RWPE1 (cell line): ENCODE data around the gene STARD7.

Experiments
- CTCF ChIA-PET: fragments of 350-600 bp; sonication (Branson Sonifier 250); formaldehyde crosslinking; extraction: SDS; loops from one replicate; lab custom pipeline; 2021; lab: Yijun Ruan, JAX
- POLR2A ChIA-PET: fragments of 400-600 bp; formaldehyde crosslinking; extraction: SDS; loops from one replicate; lab custom pipeline; 2020; ENCODE audit warnings: antibody characterized with exemption; ENCODE audit not compliant: low non-redundant PET; lab: Yijun Ruan, JAX
- DNase-seq: peaks from one replicate; pipeline ENCODE4 v3.0.0; 2012; ENCODE audit warnings: low spot score
- H3K27ac ChIP-seq: fragments of 450-650 bp; 2 replicates; pipeline ENCODE4 v1.5.1; 2017
- CTCF ChIP-seq: fragments of 450-650 bp; conservative IDR thresholded peaks from 2 replicates; pipeline ENCODE4 v1.5.1; 2017; ENCODE audit warnings: low read depth, mild to moderate bottlenecking

STARD7 gene

GRCh38 chr2:96212339-96212738 is 3.7 kb upstream of the STARD7 start:
- CTCF ChIA-PET, result no interaction called here
- no peak for TF ChIP-seq CTCF

GRCh38 chr2:96209729-96210085 is 1.1 kb upstream of the STARD7 start:
- CTCF ChIA-PET, result interaction anchor here (0.6 kb wide), 1 partner anchor 24 kb away, joined by 3 read pairs; no protein-coding TSS in a partner anchor
- peak overlapping the region; percentile 96 for H3K27ac ChIP-seq
- POLR2A ChIA-PET, result no interaction called here
- no peak for DNase-seq
- no peak for TF ChIP-seq CTCF

More at GRCh38 chr2:96212339-96212738, 3.7 kb upstream of the STARD7 start:
- DNase-seq, result no peak
- POLR2A ChIA-PET, result no interaction called here
- H3K27ac ChIP-seq, result no peak overlapping the region

GRCh38 chr2:96209011-96209728 is 543 bp upstream of the STARD7 start:
- TF ChIP-seq CTCF, result no peak
- peak overlapping the region; percentile 96 for H3K27ac ChIP-seq
- CTCF ChIA-PET, result interaction anchor here (0.6 kb wide), 1 partner anchor 25 kb away, joined by 3 read pairs; no protein-coding TSS in a partner anchor
- POLR2A ChIA-PET, result interaction anchor here (1.1 to 1.3 kb wide), 2 partner anchors 51 to 55 kb away, joined by 3 to 5 read pairs; no protein-coding TSS in a partner anchor
- DNase-seq, result no peak

- H3K27ac ChIP-seq, result peak overlapping the region; percentile 96
- DNase-seq, result no peak
These were observed 869 bp downstream of the STARD7 start for GRCh38 chr2:96207774-96208142.

GRCh38 chr2:96207073-96207773 is 1.4 kb downstream of the STARD7 start:
- DNase-seq, result no peak
- TF ChIP-seq CTCF, result no peak
- ChIA-PET POLR2A (no interaction called here), CTCF (no interaction called here)
- H3K27ac ChIP-seq, result peak overlapping the region; percentile 96; the same call in 1 of the 2 replicates

More at GRCh38 chr2:96207774-96208142, 869 bp downstream of the STARD7 start:
- ChIA-PET POLR2A (interaction anchor here (0.5 to 1.3 kb wide), 3 partner anchors 33 to 127 kb away, joined by 3 to 5 read pairs (median 5); no protein-coding TSS in a partner anchor), CTCF (interaction anchor here (0.7 kb wide), 1 partner anchor 60 kb away, joined by 3 read pairs; no protein-coding TSS in a partner anchor)
- no peak for TF ChIP-seq CTCF

- H3K27ac ChIP-seq, result peak overlapping the region; percentile 75
These were observed 2.7 kb downstream of the STARD7 start for GRCh38 chr2:96205888-96206287.

More at GRCh38 chr2:96205888-96206287, 2.7 kb downstream of the STARD7 start:
- POLR2A ChIA-PET, result no interaction called here
- CTCF ChIA-PET, result no interaction called here
- peak; percentile 31 for DNase-seq
- no peak for TF ChIP-seq CTCF
